Coronary artery (tissue), 2 donors: ENCODE measurements around the gene AFF3.
"Not testable (repeated sequence)": the region's sequence is repeated elsewhere in the genome, so short reads cannot be mapped to it uniquely, and the experiment has no call there.

Source experiments
- DNase-seq: peaks from one replicate; pipeline ENCODE4 v3.0.0-alpha.2; 2017; ENCODE audit warnings: low spot score
- H3K27ac ChIP-seq, 2 donors: fragments of 200-600 bp; sonication (generic); one replicate each; pipeline ENCODE4 v1.5.1; 2016 to 2019
- H3K4me3 ChIP-seq: fragments of 200-600 bp; sonication (generic); 2 replicates; pipeline ENCODE4 v1.5.1; 2016; ENCODE audit warnings: mild to moderate bottlenecking, moderate library complexity
- TF ChIP-seq, protein P1 (sequence below): fragments of 200-600 bp; sonication (generic); IDR thresholded peaks from one replicate; pipeline ENCODE4 v1.5.1; 2019; ENCODE audit warnings: antibody characterized with exemption

Gene AFF3

DNA sequence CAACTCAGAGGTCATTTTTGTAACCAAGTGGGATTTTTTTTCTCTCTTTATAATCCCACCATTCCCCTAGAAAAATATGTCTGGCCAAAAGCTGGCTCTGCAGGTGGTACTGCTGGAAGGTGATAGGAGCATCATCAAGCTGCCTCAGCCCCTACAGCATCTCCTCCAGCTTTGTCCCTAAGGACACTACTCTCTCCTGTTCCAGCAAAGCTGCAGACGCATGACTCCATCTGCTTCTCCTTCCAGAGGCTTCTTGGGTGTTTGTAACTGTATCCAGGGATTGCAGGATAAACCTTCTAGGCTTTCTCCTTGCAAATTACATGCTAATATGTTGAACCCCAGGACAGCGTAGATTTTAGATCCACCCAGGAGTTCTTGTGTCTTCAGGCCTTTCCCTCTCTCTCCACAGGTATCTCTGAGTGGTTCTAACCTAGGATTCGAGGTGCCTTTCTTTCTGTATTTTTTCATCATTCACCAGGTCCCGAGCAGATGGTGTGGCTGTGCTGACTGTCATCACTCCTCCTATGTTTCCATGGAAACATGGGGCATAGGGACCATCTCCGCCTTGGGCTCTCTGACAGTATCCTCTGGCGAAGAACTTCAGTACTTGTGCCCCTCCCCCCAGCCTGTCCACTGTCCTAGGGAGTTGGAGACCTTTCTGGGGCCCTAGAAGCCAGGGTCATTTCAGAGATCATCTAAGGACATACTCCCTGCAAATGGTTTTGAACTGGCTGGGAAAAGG is 34.3 kb downstream of the AFF3 start:
- Histone ChIP-seq H3K4me3 (no peak overlapping the region), H3K27ac (no peak overlapping the region)
- DNase-seq: no peak
- TF ChIP-seq, protein P1, sequence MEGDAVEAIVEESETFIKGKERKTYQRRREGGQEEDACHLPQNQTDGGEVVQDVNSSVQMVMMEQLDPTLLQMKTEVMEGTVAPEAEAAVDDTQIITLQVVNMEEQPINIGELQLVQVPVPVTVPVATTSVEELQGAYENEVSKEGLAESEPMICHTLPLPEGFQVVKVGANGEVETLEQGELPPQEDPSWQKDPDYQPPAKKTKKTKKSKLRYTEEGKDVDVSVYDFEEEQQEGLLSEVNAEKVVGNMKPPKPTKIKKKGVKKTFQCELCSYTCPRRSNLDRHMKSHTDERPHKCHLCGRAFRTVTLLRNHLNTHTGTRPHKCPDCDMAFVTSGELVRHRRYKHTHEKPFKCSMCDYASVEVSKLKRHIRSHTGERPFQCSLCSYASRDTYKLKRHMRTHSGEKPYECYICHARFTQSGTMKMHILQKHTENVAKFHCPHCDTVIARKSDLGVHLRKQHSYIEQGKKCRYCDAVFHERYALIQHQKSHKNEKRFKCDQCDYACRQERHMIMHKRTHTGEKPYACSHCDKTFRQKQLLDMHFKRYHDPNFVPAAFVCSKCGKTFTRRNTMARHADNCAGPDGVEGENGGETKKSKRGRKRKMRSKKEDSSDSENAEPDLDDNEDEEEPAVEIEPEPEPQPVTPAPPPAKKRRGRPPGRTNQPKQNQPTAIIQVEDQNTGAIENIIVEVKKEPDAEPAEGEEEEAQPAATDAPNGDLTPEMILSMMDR: no peak

DNA sequence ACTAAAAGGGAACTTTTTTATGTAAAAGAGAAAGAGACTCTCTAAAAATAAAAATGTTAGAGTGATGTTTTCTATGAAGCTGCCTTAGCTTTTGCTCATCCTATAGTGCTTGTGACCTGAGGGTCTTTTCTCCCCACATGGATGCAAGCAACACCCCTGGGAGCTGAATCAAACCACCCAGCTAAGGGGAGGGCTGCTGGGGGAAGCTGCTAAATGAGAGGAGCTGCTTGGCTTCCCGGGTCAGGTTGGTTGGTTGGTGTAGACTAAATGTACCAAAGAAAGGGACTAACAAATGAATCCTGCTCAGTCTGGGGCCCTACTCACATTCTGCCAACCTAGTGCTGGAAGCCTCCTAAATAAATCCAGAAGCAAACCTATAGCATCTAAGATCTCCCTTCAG is 35.0 kb downstream of the AFF3 start:
- H3K4me3 ChIP-seq: no peak overlapping the region
- no peak for DNase-seq
- H3K27ac ChIP-seq: no peak overlapping the region
- TF ChIP-seq, protein P1: no peak

DNA sequence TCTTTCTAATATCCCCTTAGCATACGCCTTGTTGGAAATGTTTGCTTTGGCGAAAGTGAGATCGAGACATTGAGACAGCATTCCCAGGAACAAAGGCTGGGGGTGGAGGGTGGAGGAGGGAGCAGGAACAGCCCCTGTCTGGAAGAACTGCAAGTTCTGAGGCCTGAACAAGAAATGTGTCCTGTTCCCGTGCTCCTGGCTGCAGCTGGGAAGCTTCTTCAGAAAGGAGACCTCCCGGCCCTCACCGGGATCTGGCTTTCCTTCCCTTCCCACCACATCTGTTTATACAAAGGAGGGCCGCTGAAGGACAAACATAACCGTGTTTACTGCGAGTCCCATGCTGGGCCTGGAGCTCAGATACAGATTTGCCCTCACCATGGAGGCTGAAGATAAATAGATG is 35.9 kb downstream of the AFF3 start:
- TF ChIP-seq, protein P1: no peak
- Histone ChIP-seq H3K4me3 (no peak overlapping the region), H3K27ac (peak overlapping the region in 1 of 2 donors; percentile 4)
- no peak for DNase-seq

- Histone ChIP-seq H3K4me3 (peak overlapping the region; percentile 94), H3K27ac (peak overlapping the region; percentile 62 to 84)
- DNase-seq: no peak
- TF ChIP-seq, protein P1: no peak
Observed at GRCh38 chr2:100105678-100106054, 36.7 kb downstream of the AFF3 start.

DNA sequence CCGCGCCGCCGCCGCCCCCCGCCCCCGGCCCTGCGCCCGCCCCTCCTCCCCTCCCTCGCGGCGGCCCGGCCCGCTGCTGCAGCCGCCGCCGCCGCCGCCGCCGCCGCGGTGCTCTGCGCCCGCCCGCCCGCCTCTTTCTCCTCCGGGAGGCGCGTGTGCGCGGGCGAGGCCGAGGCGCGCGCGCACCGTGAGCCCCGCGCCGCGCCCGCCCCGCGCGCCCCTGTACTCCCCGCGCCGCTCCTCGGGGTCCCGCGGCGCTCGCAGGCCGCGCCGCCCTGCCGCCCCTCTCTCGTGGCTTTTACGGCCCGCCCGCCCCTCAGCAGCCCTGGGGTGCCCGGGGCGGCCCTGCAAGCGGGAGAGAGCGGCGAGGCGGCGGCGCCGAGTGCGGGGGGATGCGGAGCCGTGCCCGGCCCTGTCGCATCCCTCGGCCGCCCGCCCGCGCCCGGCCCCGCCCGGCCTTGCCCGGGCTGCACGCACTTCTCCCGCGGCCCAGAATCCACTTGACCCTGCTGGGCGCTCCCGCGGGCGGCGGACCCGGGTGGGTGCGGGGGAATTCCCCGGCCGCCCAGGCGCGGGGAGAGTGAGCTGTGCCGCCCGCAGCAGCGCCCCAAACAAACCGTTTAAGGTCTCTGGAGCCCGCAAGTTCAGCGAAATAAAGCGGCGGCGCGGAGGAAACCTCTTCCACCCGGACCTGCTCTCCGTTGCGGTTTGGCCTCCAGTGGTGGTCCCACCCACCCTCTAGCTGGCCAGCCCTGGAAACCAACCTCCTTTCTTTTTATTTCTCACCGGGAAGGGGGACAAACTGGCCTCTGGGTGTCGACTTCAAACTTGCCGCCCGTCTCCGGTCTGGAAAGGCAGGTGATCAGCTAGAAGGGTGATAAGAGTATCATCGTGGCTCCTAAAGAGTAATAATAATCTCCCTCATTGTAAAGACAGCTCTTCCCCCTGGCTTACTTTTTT is 37.4 kb downstream of the AFF3 start:
- no peak for DNase-seq
- H3K4me3 ChIP-seq: peak overlapping the region; percentile 94
- H3K27ac ChIP-seq: peak overlapping the region; percentile 62 to 84
- TF ChIP-seq, protein P1: no peak

DNA sequence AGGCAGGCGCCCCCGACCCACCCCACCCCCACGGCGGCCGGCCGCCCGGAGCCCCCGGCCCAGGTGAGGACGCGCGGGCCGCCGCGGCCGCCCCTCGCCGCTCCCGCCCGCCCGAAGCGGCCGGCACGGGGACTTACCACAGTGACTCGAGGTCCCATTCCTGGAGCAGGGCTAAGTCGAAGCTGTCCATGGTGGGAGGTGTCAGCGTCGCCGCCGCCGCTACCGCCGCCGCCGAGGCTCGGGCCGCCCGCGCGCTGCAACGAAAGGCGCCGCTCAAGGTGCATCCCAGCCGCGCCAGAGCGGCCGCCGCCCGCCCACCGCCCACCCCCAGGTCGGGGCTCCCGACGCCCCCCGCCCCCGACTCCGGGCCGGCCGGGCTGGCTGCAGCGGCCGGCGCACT is 38.1 kb downstream of the AFF3 start:
- DNase-seq: not testable (repeated sequence)
- H3K27ac ChIP-seq: peak overlapping the region in 1 of 2 donors; percentile 84
- H3K4me3 ChIP-seq: peak overlapping the region; percentile 94

DNA sequence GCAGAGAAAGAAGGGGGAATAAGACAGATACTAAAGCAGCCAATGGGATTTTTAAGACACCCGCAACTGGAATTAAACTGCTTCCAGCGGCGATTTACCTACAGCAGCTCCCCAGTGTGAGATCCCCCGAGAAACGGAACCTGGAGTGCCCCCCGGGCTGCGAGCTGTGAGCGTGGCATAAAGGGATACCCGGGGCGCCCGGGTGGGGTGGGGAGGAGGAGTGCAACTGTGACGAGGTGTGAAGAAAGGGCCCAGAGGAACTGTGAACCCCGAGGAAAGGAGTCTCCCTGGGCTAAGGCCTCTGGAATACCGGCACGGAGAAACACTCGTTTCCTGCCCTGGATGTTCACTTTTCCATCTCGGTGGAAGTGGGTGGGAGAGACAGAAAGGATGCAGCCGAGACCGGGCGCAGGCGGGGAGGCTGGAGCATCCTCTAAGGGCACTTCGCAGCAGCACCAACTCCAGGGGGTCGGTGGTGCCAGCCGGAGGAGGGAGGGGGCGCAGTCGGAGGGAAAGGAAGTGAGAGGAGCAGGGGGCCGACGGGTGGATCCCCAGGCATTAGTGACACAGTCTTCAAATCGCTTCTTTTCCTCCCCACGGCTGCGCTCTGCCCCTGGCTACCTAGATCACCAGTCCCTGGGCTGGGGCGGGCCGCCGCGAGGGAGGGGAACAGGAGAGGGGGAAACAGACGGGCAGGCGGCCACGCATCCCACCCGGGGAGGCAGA is 38.7 kb downstream of the AFF3 start:
- Histone ChIP-seq H3K27ac (peak overlapping the region in 1 of 2 donors; percentile 84), H3K4me3 (peak overlapping the region; percentile 94)
- not testable (repeated sequence) for DNase-seq

GRCh38 chr2:100102466-100103180 is 39.8 kb downstream of the AFF3 start:
- H3K27ac ChIP-seq, H3K4me3 ChIP-seq, DNase-seq: not testable (repeated sequence)

- not testable (repeated sequence) for H3K27ac ChIP-seq, DNase-seq
Observed at GRCh38 chr2:100098855-100099254, 43.5 kb downstream of the AFF3 start.

GRCh38 chr2:100097611-100098294 is 44.6 kb downstream of the AFF3 start:
- not testable (repeated sequence) for H3K27ac ChIP-seq, DNase-seq, H3K4me3 ChIP-seq

More at GRCh38 chr2:100098855-100099254, 43.5 kb downstream of the AFF3 start:
- not testable (repeated sequence) for H3K4me3 ChIP-seq

DNA sequence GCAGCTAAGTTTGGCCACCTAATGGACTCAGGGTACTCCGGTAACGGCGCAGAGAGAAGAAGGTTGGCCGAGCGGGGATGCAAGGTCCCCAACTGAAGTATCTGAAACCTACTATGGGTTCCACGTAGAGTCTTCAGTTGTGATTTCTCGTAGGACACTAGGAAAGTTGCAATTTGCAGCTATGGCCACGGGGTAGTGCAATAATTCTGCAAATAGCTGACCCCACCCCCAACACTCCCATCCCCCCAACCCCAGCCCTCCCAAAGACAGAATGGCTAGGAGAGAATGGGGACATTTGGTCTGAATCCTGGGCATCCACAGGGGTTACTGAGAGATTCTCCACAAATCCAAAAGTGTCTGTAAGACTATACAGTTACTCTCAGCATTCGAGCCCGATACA is 46.5 kb downstream of the AFF3 start:
- H3K27ac ChIP-seq, H3K4me3 ChIP-seq, DNase-seq: not testable (repeated sequence)
